ENCODE data around the gene MRPS7. TPM values are rescaled to one million over a fixed set of nuclear protein-coding genes. Genes with fewer than 3 reads are reported as not detected.
A peak's percentile ranks its signal among the peaks of the same experiment; 100 is the strongest.

The MRPS7 gene
- total and polyA plus RNA-seq, 9 of the 15 experiments (the other 6 are each of a cell fraction or from before 2014, with no cell fraction given), result 107 to 244 (median 132) TPM

- peak; percentile 32 for TF ChIP-seq PRDM10 (IDR thresholded peaks at IDR 0.05; ENCODE audit: partially characterized antibody)
- TF ChIP-seq SNRNP70 (optimal IDR thresholded peaks at IDR 0.05; ENCODE audit: low read depth, low read length), result no peak
- peak; percentile 89 for TF ChIP-seq NKRF (IDR thresholded peaks at IDR 0.05; ENCODE audit: borderline replicate concordance)
- TF ChIP-seq ETS1 (conservative IDR thresholded peaks at IDR 0.05; ENCODE audit: control insufficient read depth, low read depth, low read length), result 0 out of 2 replicates have a peak, but pooled peaks have one; percentile 28
- no peak for TF ChIP-seq CHD1 (IDR thresholded peaks at IDR 0.05; ENCODE audit: low read length)
- no peak for TF ChIP-seq ZNF274 (IDR thresholded peaks at IDR 0.05; ENCODE audit: borderline replicate concordance, low read depth, low read length)
- TF ChIP-seq CHAMP1 (IDR thresholded peaks at IDR 0.05), result no peak
- no peak for TF ChIP-seq ZNF212 (CRISPR knock-in tag; IDR thresholded peaks at IDR 0.05)
- no peak for TF ChIP-seq DPF2 (IDR thresholded peaks at IDR 0.05)
- peak; percentile 50; the same call in 1 of the 2 replicates for TF ChIP-seq KLF1 (tag; IDR thresholded peaks at IDR 0.05)
Measured at GRCh38 chr17:75261336-75262111, at the start of gene MRPS7, which contains the start of gene GGA3 (continued).

Data from K562 (cell line).